CD4-positive, CD25-positive, alpha-beta regulatory T cell (primary cell): ENCODE results near the gene KRT80. TPM values are rescaled to one million over a fixed set of nuclear protein-coding genes. Genes with fewer than 3 reads are reported as not detected.
A peak's percentile ranks its signal among the peaks of the same experiment; 100 is the strongest.

Experiments
- ATAC-seq, 2 donors: fragments of 150-1000 bp; cut with Tn5 transposase; one replicate each; pipeline ENCODE4 v1.10.0; 2021; ENCODE audit warnings: low read depth in 2 of 2, moderate number of reproducible peaks in 2 of 2, moderate library complexity in 1 of 2
- DNase-seq, 3 donors: peaks; one replicate each; pipeline versions ENCODE4 v3.0.0 to v3.0.0-alpha.2; 2012 to 2022; ENCODE audit warnings: mixed read lengths in 1 of 3
- H3K27ac ChIP-seq: one replicate; pipeline ENCODE4 v1.7.0; 2013; ENCODE audit warnings: mild to moderate bottlenecking, low read length; ENCODE audit not compliant: insufficient read depth, poor library complexity, severe bottlenecking
- H3K27me3 ChIP-seq: one replicate; pipeline ENCODE4 v1.7.0; 2013; ENCODE audit warnings: low read length; ENCODE audit not compliant: control insufficient read depth, insufficient read depth
- H3K36me3 ChIP-seq: one replicate; pipeline ENCODE4 v1.7.0; 2013; ENCODE audit warnings: mild to moderate bottlenecking, low read length, moderate library complexity; ENCODE audit not compliant: control insufficient read depth, insufficient read depth
- H3K4me1 ChIP-seq: 2 replicates; pipeline ENCODE4 v1.7.0; 2013; ENCODE audit warnings: mild to moderate bottlenecking, low read length; ENCODE audit not compliant: insufficient read depth, control insufficient read depth, poor library complexity, severe bottlenecking
- H3K4me3 ChIP-seq: one replicate; pipeline ENCODE4 v1.7.0; 2013; ENCODE audit warnings: low read depth, mild to moderate bottlenecking, low read length, moderate library complexity
- H3K9me3 ChIP-seq, 2 experiments: 1 replicate in 1 of 2; 2 replicates in 1 of 2; pipeline ENCODE4 v1.7.0; 2013; ENCODE audit warnings: low read length in 2 of 2, mild to moderate bottlenecking in 1 of 2, moderate library complexity in 1 of 2; ENCODE audit not compliant: control insufficient read depth in 2 of 2
- H3K27ac Mint-ChIP-seq, 3 donors: one replicate each; pipeline ENCODE4 v1.8.0; 2020 to 2022; ENCODE audit warnings: mild to moderate bottlenecking in 3 of 3, mixed read lengths in 3 of 3, moderate library complexity in 2 of 3
- H3K27me3 Mint-ChIP-seq: one replicate; pipeline ENCODE4 v1.8.0; 2022; ENCODE audit warnings: mild to moderate bottlenecking, mixed read lengths
- H3K36me3 Mint-ChIP-seq: one replicate; pipeline ENCODE4 v1.8.0; 2020; ENCODE audit warnings: mixed read lengths
- H3K4me1 Mint-ChIP-seq, 4 donors: one replicate each; pipeline ENCODE4 v1.8.0; 2020 to 2022; ENCODE audit warnings: mixed read lengths in 4 of 4, mild to moderate bottlenecking in 1 of 4
- H3K4me3 Mint-ChIP-seq, 4 donors: one replicate each; pipeline ENCODE4 v1.8.0; 2020 to 2022; ENCODE audit warnings: mild to moderate bottlenecking in 4 of 4, mixed read lengths in 4 of 4, moderate library complexity in 3 of 4
- H3K9me3 Mint-ChIP-seq, 7 donors: one replicate each; pipeline ENCODE4 v1.8.0; 2020 to 2022; ENCODE audit warnings: mixed read lengths in 7 of 7, mild to moderate bottlenecking in 3 of 7, moderate library complexity in 2 of 7
- polyA plus RNA-seq, 4 donors: library from polyadenylated mRNA; unstranded; fragments of 300-500 nt; fragmentation: Illumina TruSeq; gene quantifications; one replicate each; pipeline ENCODE4 v1.2.3, GENCODE V29; 2021
- total RNA-seq: library from RNA; stranded (reverse); gene quantifications from one replicate; pipeline ENCODE4 v1.2.3, GENCODE V29; 2022

Gene KRT80
- total and polyA plus RNA-seq, 5 donors from 2014 or later = not detected

DNA sequence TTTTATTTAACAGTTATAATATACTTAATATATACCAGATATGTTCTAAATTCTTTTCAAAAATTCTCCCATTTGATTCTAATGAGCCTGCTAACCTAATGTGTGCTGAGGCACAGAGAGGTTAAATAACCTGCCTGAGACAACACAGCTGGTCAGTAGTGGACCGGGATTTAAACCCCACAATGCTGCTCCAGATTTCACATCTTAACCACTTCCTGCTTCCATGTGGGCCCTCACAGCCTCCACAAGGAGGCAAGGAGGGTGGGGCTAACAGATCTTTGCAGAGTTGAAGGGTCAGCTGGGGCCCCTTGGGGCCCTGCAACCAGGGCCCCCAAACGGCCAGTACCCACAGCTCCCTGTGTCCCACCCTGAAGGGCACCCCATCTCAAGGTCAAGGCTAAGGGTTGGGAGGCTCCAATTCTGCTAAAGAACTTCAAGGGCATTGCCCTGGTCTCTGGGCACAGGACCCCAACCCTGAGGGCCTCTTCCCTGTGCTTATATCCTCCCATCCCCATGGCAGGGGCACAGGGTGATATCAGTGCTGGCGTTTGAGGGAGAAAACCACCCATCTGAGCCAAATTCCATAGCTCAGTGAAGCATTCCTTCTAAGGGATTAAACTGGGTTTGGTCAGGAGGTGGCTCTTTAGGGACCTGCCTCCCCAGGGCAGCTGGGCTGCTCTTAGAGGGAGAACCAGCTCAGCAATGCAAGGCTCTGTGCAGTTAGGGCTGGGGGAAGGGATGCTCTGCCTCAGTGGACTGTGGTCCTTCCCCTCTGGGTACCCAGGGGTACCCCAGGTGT is 2.2 kb downstream of the KRT80 start:
- Histone ChIP-seq H3K4me3 (no peak overlapping the region), H3K27ac (no peak overlapping the region), H3K36me3 (no peaks in the 10 kb centered on the region), H3K4me1 (no peaks in the 10 kb centered on the region), H3K9me3 (no peaks in the 10 kb centered on the region), H3K27me3 (no peaks in the 10 kb centered on the region)
- H3K27ac Mint-ChIP-seq = no peak overlapping the region
- H3K9me3 Mint-ChIP-seq = no peaks in the 10 kb centered on the region
- no peaks in the 10 kb centered on the region for H3K4me1 Mint-ChIP-seq
- DNase-seq (no peak), ATAC-seq (no peak)
- H3K36me3 Mint-ChIP-seq = no peaks in the 10 kb centered on the region
- H3K4me3 Mint-ChIP-seq = no peak overlapping the region
- no peaks in the 10 kb centered on the region for H3K27me3 Mint-ChIP-seq

DNA sequence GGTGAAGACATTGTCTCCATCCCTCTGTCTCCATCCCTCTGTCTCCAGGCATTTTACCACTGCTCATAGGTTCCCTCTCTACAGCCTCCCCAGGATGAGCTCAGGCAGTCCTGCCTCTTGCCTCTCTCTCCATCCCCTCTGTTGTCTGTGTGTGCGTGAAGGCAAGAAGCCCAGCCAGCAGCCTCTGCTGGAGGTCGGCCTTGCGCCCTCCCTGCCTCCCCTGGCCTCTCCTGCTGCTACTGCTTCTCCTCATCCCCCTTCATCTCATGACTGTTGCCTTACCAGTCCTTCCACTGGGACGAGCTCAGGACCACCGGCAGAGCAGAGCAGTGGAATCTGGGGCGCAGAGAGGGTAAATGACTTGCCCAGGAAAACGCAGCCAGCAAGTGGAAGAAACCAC is 3.2 kb downstream of the KRT80 start:
- DNase-seq = no peak
- H3K27ac ChIP-seq = no peak overlapping the region
- H3K36me3 ChIP-seq = no peaks in the 10 kb centered on the region
- H3K27me3 ChIP-seq = no peaks in the 10 kb centered on the region
- no peaks in the 10 kb centered on the region for H3K4me1 ChIP-seq
- H3K9me3 ChIP-seq = no peaks in the 10 kb centered on the region
- Mint-ChIP-seq H3K27ac (no peak overlapping the region), H3K36me3 (no peaks in the 10 kb centered on the region), H3K27me3 (no peaks in the 10 kb centered on the region), H3K9me3 (no peaks in the 10 kb centered on the region), H3K4me1 (no peaks in the 10 kb centered on the region), H3K4me3 (no peak overlapping the region)
- no peak overlapping the region for H3K4me3 ChIP-seq
- no peak for ATAC-seq

GRCh38 chr12:52187640-52188039 is 4.2 kb downstream of the KRT80 start:
- no peak overlapping the region for H3K4me3 Mint-ChIP-seq
- no peaks in the 10 kb centered on the region for H3K27me3 Mint-ChIP-seq

DNA sequence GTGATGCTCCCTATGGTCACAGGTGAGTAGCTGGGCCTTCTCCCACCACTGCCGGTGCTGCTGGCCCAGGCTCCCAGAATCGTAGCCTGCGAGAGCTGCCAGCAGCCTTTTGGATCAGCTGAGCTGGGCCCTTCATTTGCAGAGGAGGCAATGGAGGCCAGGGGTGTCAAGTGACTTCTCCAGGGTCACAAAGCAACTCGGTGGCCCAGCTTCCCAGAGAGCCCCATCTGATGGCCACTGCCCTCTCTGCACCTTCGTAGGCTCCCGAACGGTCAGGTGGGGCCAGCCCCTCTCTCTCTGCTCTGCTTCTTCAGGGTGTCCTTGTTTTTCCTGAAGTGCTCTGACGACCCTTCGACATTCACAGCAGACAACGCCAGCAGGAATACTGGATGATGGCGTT is 4.6 kb downstream of the KRT80 start:
- Histone ChIP-seq H3K36me3 (no peaks in the 10 kb centered on the region), H3K27ac (no peak overlapping the region), H3K4me1 (no peaks in the 10 kb centered on the region), H3K27me3 (no peaks in the 10 kb centered on the region), H3K9me3 (no peaks in the 10 kb centered on the region), H3K4me3 (no peak overlapping the region)
- ATAC-seq (no peak), DNase-seq (no peak)
- H3K27me3 Mint-ChIP-seq = no peaks in the 10 kb centered on the region
- H3K27ac Mint-ChIP-seq = no peak overlapping the region
- no peaks in the 10 kb centered on the region for H3K36me3 Mint-ChIP-seq
- H3K9me3 Mint-ChIP-seq = no peaks in the 10 kb centered on the region
- no peak overlapping the region for H3K4me3 Mint-ChIP-seq
- no peaks in the 10 kb centered on the region for H3K4me1 Mint-ChIP-seq

More at GRCh38 chr12:52187640-52188039, 4.2 kb downstream of the KRT80 start:
- Histone ChIP-seq H3K4me1 (no peaks in the 10 kb centered on the region), H3K27me3 (no peaks in the 10 kb centered on the region), H3K9me3 (no peaks in the 10 kb centered on the region), H3K36me3 (no peaks in the 10 kb centered on the region), H3K27ac (no peak overlapping the region), H3K4me3 (no peak overlapping the region)
- Mint-ChIP-seq H3K9me3 (no peaks in the 10 kb centered on the region), H3K36me3 (no peaks in the 10 kb centered on the region), H3K27ac (no peak overlapping the region), H3K4me1 (no peaks in the 10 kb centered on the region)
- ATAC-seq (no peak), DNase-seq (no peak)

DNA sequence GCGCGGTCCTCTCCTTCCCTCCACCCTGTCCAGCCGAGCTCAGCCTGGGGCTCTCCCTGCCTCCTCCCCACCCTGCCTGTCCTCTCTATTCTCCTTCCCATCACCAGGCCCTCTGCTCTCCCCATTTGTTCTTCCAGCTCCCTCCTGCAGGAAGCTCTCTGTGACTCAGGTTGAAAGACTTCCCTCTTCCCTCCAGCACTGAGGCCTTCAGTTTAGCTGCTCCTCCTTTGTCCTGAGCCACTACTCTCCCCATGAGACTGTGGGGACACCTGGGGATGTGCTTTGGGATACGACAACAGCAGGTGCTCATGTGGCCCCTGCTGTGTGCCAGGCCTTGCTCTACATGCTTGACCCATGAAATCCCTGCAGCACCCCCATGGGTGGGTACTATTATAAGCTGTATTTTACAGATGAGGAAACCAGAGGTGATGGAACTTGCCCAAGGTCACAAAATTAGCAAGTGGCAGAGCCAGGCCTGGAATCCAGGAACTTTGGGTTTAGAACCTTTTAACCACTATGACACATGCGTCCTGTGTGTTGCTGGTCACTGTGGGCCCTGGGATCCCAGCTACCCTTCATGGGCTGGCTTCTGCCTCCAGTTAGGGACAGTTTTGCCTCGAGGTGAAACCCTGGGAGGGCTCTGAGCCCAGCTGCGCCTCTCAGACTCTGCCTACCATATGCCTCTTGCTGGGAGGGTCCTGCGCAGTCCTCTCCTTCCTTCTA is 5.5 kb downstream of the KRT80 start:
- no peaks in the 10 kb centered on the region for H3K36me3 Mint-ChIP-seq
- H3K9me3 Mint-ChIP-seq = no peaks in the 10 kb centered on the region
- no peaks in the 10 kb centered on the region for H3K36me3 ChIP-seq
- no peak overlapping the region for H3K4me3 Mint-ChIP-seq
- no peak overlapping the region for H3K27ac ChIP-seq
- DNase-seq (no peak), ATAC-seq (no peak)
- peak overlapping the region in 1 of 3 donors; percentile 42 for H3K27ac Mint-ChIP-seq
- no peaks in the 10 kb centered on the region for H3K4me1 ChIP-seq
- H3K27me3 Mint-ChIP-seq = no peaks in the 10 kb centered on the region
- no peak overlapping the region for H3K4me3 ChIP-seq
- no peaks in the 10 kb centered on the region for H3K27me3 ChIP-seq
- H3K9me3 ChIP-seq = no peaks in the 10 kb centered on the region
- no peaks in the 10 kb centered on the region for H3K4me1 Mint-ChIP-seq

- Mint-ChIP-seq H3K27me3 (no peaks in the 10 kb centered on the region), H3K36me3 (no peaks in the 10 kb centered on the region), H3K9me3 (no peaks in the 10 kb centered on the region), H3K4me3 (no peak overlapping the region), H3K27ac (no peak overlapping the region), H3K4me1 (no peaks in the 10 kb centered on the region)
- Histone ChIP-seq H3K4me3 (no peak overlapping the region), H3K27me3 (no peaks in the 10 kb centered on the region), H3K27ac (no peak overlapping the region), H3K36me3 (no peaks in the 10 kb centered on the region), H3K4me1 (no peaks in the 10 kb centered on the region), H3K9me3 (no peaks in the 10 kb centered on the region)
- no peak for ATAC-seq
- DNase-seq = no peak
Measured at GRCh38 chr12:52185400-52185967, 6.3 kb downstream of the KRT80 start.

- Mint-ChIP-seq H3K4me1 (no peaks in the 10 kb centered on the region), H3K9me3 (no peaks in the 10 kb centered on the region), H3K36me3 (no peaks in the 10 kb centered on the region), H3K27me3 (peaks cover 4% of the 10 kb centered on the region), H3K27ac (no peak overlapping the region), H3K4me3 (no peak overlapping the region)
- Histone ChIP-seq H3K4me1 (no peaks in the 10 kb centered on the region), H3K27ac (no peak overlapping the region), H3K9me3 (no peaks in the 10 kb centered on the region), H3K36me3 (no peaks in the 10 kb centered on the region), H3K4me3 (no peak overlapping the region), H3K27me3 (no peaks in the 10 kb centered on the region)
- ATAC-seq (no peak), DNase-seq (no peak)
Measured at GRCh38 chr12:52184813-52185212, 7.0 kb downstream of the KRT80 start.
